HAP-1 (cell line): Measurements from ENCODE around the gene TSPAN4.

Experiments
- DNase-seq, 2 experiments: peaks; one replicate each; pipeline ENCODE4 v3.0.0-alpha.2; 2016 to 2020; ENCODE audit warnings: low spot score in 2 of 2
- H3K27me3 ChIP-seq: fragments of 250-450 bp; sonication (Bioruptor Pico); 2 replicates; pipeline ENCODE4 v1.5.1; 2020; ENCODE audit warnings: low read depth, mild to moderate bottlenecking, moderate library complexity
- H3K36me3 ChIP-seq: fragments of 250-450 bp; sonication (Bioruptor Pico); replicated peaks from 2 replicates; pipeline ENCODE4 v1.5.1; 2020; ENCODE audit warnings: mild to moderate bottlenecking
- H3K4me1 ChIP-seq: fragments of 250-450 bp; sonication (Bioruptor Pico); 2 replicates; pipeline ENCODE4 v1.5.1; 2020; ENCODE audit warnings: mild to moderate bottlenecking
- H3K4me3 ChIP-seq: fragments of 250-450 bp; sonication (Bioruptor Pico); 2 replicates; pipeline ENCODE4 v1.5.1; 2020; ENCODE audit warnings: mild to moderate bottlenecking, moderate library complexity
- H3K9me3 ChIP-seq: fragments of 250-450 bp; sonication (Bioruptor Pico); 2 replicates; pipeline ENCODE4 v1.5.1; 2020; ENCODE audit warnings: mild to moderate bottlenecking, moderate library complexity
- in situ Hi-C: fragments of 300-500 bp; cut with MboI; formaldehyde crosslinking; loops from 3 replicates; pipeline ENCODE4 v1.14.3; 2020; ENCODE audit warnings: low sequenced_read_pairs, inconsistent platforms, mixed read lengths

The TSPAN4 gene

DNA sequence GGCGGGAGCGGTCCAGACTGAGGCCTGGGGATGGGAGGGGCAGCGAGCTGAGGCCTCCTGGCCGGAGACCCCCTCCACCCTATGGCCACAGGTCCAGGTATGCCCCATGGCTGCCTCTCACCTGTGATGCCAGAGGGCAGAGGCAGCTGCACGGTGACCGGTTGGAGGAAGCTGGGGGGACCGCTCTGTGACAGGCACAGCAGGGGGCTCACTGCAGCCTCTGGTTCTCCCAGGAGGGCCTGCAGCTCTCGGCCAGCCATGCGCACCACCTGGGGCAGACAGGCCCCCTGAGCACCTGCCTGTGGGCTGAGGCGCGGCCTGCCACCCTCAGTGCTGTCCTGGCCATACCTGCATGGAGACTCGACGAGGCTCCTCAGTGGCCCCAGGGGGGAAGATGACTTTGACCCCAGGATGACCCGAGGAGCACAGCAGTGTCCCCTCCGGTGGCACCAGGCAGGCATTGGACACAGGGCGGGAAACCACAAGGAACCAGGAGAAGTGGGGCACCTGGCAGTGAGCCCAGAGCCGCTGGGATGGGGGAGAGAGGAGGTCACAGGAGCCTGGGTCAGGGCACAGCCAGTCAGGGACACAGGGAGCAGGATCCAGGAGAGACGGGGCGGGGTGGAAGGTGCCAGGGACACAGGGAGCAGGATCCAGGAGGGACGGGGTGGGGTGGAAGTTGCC lies 41.4 kb upstream of the TSPAN4 start:
- in situ Hi-C loops: no loop called here
- no peak for DNase-seq
- no peaks in the 10 kb centered on the region for H3K27me3 ChIP-seq
- H3K4me1 ChIP-seq: peaks cover 18% of the 10 kb centered on the region
- peaks cover 36% of the 10 kb centered on the region for H3K36me3 ChIP-seq
- no peak overlapping the region for H3K4me3 ChIP-seq
- H3K9me3 ChIP-seq: no peaks in the 10 kb centered on the region

DNA sequence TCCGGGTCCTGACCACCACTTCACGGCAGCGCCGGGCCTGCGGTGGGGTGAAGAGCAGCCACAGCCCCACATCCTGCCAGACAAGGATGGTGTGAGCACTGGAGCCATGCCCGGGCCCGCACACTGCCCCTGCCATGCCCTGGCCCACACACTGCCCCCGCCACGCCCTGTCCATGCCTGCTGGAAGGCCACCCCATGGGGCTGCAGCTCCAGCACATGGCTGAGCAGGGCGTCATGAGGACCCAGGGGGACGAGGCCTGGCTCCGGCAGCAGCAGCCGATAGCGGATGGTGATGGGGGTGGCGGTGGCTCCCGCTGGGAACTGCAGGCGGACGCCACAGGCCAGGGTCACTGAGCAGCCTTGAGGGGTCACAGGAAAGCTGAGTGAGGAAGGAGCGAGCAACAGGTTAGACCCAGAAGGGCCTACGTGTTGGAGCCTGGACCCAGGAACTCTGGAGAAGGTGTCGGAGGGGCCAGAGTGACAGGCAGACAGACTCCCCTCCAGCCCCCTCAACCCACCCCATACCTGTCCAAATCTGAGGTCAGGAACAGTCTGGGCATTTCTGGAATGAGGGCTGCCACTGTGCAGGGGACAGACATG lies 40.5 kb upstream of the TSPAN4 start:
- Histone ChIP-seq H3K36me3 (peaks cover 36% of the 10 kb centered on the region), H3K4me3 (no peak overlapping the region), H3K27me3 (no peaks in the 10 kb centered on the region), H3K4me1 (peaks cover 10% of the 10 kb centered on the region), H3K9me3 (no peaks in the 10 kb centered on the region)
- DNase-seq: no peak
- in situ Hi-C loops: no loop called here

- in situ Hi-C loops: no loop called here
- H3K4me3 ChIP-seq: no peak overlapping the region
Measured at GRCh38 chr11:802693-803466, 39.8 kb upstream of the TSPAN4 start.

DNA sequence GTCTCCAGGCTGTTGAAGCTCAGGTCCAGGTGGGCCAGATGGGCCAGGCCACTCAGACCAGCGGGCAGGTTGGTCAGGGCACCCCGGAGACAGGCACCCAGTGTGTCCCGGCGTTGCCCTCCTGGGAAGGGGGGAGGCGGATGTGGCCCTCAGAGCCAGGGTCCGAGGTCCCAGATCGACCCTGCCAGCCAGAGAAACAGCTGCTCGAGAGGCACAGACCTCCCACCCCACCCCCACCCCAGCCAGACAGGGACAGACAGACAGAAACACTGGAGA lies 39.2 kb upstream of the TSPAN4 start:
- Histone ChIP-seq H3K4me3 (no peak overlapping the region), H3K4me1 (peaks cover 18% of the 10 kb centered on the region), H3K27me3 (no peaks in the 10 kb centered on the region), H3K9me3 (no peaks in the 10 kb centered on the region), H3K36me3 (peaks cover 36% of the 10 kb centered on the region)
- no peak for DNase-seq
- in situ Hi-C loops: no loop called here

More at GRCh38 chr11:802693-803466, 39.8 kb upstream of the TSPAN4 start:
- Histone ChIP-seq H3K36me3 (peaks cover 36% of the 10 kb centered on the region), H3K27me3 (no peaks in the 10 kb centered on the region), H3K4me1 (peaks cover 13% of the 10 kb centered on the region), H3K9me3 (no peaks in the 10 kb centered on the region)
- DNase-seq: no peak

GRCh38 chr11:803770-804598 lies 38.7 kb upstream of the TSPAN4 start:
- peaks cover 20% of the 10 kb centered on the region for H3K4me1 ChIP-seq
- in situ Hi-C loops: no loop called here

DNA sequence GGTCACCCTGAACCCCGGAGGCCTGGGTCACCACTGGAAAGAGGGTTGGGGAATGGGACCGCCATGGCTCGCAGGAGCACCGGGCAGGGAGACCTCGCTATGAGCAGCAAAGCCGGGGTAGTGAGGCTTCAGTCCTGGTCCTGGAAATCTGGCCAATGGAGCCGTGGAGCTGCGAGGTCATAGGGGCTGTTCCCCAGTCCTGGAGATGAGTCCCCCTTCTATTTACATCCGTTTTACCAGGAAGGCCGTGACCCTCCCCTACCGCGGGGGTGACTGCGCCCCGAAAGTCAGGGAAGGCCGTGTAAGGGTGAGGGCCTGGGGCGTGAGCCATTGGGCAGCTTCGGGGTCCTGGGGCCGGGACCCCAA lies 38.1 kb upstream of the TSPAN4 start:
- peaks cover 34% of the 10 kb centered on the region for H3K36me3 ChIP-seq
- peaks cover 20% of the 10 kb centered on the region for H3K4me1 ChIP-seq
- no peaks in the 10 kb centered on the region for H3K9me3 ChIP-seq
- in situ Hi-C loops: no loop called here
- no peak for DNase-seq
- no peaks in the 10 kb centered on the region for H3K27me3 ChIP-seq
- H3K4me3 ChIP-seq: peak overlapping the region; percentile 41

More at GRCh38 chr11:803770-804598, 38.7 kb upstream of the TSPAN4 start:
- Histone ChIP-seq H3K4me3 (peak overlapping the region; percentile 41), H3K36me3 (peaks cover 37% of the 10 kb centered on the region), H3K27me3 (no peaks in the 10 kb centered on the region), H3K9me3 (no peaks in the 10 kb centered on the region)
- DNase-seq: peak in 1 of 2 experiments; percentile 64

DNA sequence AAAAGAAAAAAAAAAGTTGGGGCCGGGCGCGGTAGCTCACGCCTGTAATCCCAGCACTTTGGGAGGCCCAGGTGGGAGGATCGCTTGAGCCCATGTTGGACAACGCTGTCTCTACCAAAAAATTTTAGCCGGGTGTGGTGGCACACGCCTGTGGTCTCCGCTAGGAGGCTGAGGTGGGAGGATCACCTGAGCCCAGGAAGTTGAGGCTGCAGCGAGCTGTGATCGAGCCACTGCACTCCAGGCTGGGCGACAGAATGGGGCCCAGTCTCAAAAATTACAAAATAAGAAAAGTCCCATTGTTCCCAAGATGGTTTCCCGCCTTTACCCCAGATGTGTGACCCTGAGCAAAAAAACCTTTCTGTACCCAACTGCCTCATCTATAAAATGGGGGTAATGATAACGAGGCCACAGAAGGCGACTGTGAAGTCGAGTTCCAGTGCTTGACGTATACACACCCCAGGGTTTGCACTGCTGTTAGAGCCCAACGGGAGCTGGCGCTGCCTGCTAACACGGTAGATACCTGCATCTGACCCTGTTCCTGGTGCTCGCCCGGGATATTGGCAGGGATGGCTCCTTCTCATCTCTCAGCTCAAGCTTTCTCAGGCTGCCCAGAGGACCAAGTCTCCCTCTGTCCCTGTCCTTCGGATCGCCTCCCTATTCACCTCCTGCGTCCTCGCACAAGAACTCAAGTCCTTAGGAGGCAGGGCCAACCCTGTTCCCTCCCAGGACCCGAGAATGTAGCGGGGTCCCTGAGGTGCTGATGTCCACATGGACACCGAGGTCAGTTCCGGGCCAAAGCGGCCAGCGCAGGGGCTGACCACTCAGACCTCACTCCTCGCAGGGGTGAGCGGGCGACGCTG lies 34.0 kb upstream of the TSPAN4 start:
- DNase-seq: no peak
- Histone ChIP-seq H3K36me3 (peaks cover 43% of the 10 kb centered on the region), H3K4me3 (peak overlapping the region; percentile 98), H3K27me3 (no peaks in the 10 kb centered on the region), H3K4me1 (peaks cover 25% of the 10 kb centered on the region), H3K9me3 (no peaks in the 10 kb centered on the region)
- in situ Hi-C loops: no loop called here

- Histone ChIP-seq H3K36me3 (peaks cover 48% of the 10 kb centered on the region), H3K4me1 (peaks cover 20% of the 10 kb centered on the region), H3K4me3 (peak within 1 kb of the TSS; percentile 98), H3K9me3 (no peaks in the 10 kb centered on the region), H3K27me3 (no peaks in the 10 kb centered on the region)
- DNase-seq: peak; percentile 89 to 97
- in situ Hi-C loops: no loop called here
Measured at GRCh38 chr11:809287-810039, 33.2 kb upstream of the TSPAN4 start, which contains the start of gene RPLP2. Gene RPLP2, plus strand, starts transcription at chr11:809967. Its CDS starts 268 bp downstream, at chr11:810235.

DNA sequence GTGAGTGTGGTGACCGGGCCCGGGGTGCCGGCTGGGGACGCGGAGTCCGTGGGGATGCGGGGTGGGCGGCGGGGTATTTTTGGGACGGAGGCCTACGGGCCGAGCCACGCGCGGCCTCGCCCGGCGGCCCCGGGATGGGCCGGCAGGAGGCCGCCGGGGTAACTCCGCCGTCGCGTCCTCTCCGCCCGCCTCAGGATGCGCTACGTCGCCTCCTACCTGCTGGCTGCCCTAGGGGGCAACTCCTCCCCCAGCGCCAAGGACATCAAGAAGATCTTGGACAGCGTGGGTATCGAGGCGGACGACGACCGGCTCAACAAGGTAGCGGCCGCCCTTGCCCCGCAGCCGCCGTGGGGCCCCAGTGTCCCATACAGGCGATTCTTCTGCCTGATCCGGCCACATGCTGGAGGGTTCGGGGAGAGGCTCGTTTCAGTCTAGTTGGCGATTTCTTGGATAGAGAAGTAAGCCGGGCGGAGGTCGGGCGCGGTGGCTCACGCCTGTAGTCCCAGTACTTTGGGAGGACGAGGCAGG lies 32.5 kb upstream of the TSPAN4 start:
- DNase-seq: no peak
- H3K36me3 ChIP-seq: peaks cover 48% of the 10 kb centered on the region
- peaks cover 20% of the 10 kb centered on the region for H3K4me1 ChIP-seq
- in situ Hi-C loops: no loop called here
- H3K9me3 ChIP-seq: no peaks in the 10 kb centered on the region
- H3K27me3 ChIP-seq: no peaks in the 10 kb centered on the region
- H3K4me3 ChIP-seq: peak overlapping the region; percentile 98

GRCh38 chr11:811446-812245 lies 31.0 kb upstream of the TSPAN4 start:
- H3K4me1 ChIP-seq: peaks cover 16% of the 10 kb centered on the region
- H3K4me3 ChIP-seq: peak overlapping the region; percentile 98
- no peaks in the 10 kb centered on the region for H3K9me3 ChIP-seq
- no peaks in the 10 kb centered on the region for H3K27me3 ChIP-seq
- H3K36me3 ChIP-seq: peaks cover 48% of the 10 kb centered on the region
- DNase-seq: peak in 1 of 2 experiments; percentile 51
- in situ Hi-C loops: no loop called here

GRCh38 chr11:812390-812789 lies 30.3 kb upstream of the TSPAN4 start:
- Histone ChIP-seq H3K27me3 (no peaks in the 10 kb centered on the region), H3K9me3 (no peaks in the 10 kb centered on the region), H3K36me3 (peaks cover 48% of the 10 kb centered on the region), H3K4me3 (no peak overlapping the region), H3K4me1 (peaks cover 16% of the 10 kb centered on the region)
- no peak for DNase-seq
- in situ Hi-C loops: no loop called here

DNA sequence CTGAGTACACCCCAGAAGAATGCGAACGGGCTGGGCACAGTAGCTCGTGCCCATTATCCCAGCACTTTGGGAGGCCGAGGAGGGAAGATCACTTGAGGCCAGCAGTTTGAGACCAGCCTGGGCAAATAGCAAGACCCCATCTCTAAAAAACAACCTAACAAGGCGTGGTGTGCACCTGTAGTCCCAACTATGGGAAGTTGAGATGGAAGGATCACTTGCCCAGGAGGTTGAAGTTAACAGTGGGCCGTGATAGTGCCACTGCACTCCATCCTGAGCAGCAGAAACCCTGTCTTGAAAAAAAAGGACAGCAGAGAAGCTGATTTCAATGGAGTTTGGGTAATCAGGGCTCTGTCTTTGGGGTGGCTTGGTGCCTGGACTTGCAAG lies 29.6 kb upstream of the TSPAN4 start:
- DNase-seq: no peak
- in situ Hi-C loops: no loop called here
- H3K4me1 ChIP-seq: peaks cover 11% of the 10 kb centered on the region
- H3K36me3 ChIP-seq: peaks cover 48% of the 10 kb centered on the region
- no peak overlapping the region for H3K4me3 ChIP-seq
- H3K9me3 ChIP-seq: no peaks in the 10 kb centered on the region
- no peaks in the 10 kb centered on the region for H3K27me3 ChIP-seq
